Measurements from ENCODE around the gene RB1. TPM values are rescaled to one million over a fixed set of nuclear protein-coding genes. Genes with fewer than 3 reads are reported as not detected.

Gene RB1
- total and polyA plus RNA-seq, 4 donors = 10.0 to 69.9 (median 26.1) TPM

DNA sequence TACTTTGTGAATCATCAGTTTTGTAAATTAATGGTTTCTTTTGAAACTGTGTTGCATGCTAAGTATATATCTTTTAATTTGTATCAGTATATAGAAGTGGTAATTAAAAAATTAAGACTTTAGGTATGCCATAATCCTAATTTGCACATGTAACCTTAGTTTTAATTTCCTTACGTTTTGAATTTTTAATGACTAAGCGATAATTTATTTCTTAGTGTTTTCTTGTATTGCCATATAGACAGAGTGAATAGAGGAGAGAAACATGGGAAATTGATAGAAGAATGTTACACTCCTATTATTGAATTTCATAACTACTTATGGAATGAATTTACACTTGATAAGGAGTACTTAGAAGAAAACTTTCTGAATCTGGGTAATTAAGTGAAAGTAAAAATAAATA lies 79.8 kb downstream of the RB1 start:
- no peak overlapping the region for H3K4me3 ChIP-seq
- H3K9ac ChIP-seq (ENCODE audit: insufficient read depth in 1 of 2, low read length in 2 of 2) = no peak overlapping the region
- no peak overlapping the region for H3K27ac ChIP-seq (ENCODE audit: low read depth in 1 of 2, low read length in 1 of 2)
- H3K27me3 ChIP-seq (ENCODE audit: control insufficient read depth in 3 of 3, insufficient read depth in 3 of 3, low read length in 2 of 3) = no peaks in the 10 kb centered on the region
- WGBS, 2 donors = 97 to 99% methylated on average over 2 of the region's 2 CpGs
- DNase-seq = no peak
- no peak for ATAC-seq (ENCODE audit: insufficient read depth, low FRiP score)
- no peaks in the 10 kb centered on the region for H3K9me3 ChIP-seq (ENCODE audit: control insufficient read depth in 4 of 4, insufficient read depth in 3 of 4, low read length in 3 of 4)
- peaks cover 0 to 6% (median 0%) of the 10 kb centered on the region in 5 donors for H3K4me1 ChIP-seq (ENCODE audit: control insufficient read depth in 5 of 5, insufficient read depth in 5 of 5, low read length in 5 of 5)
- TF ChIP-seq, protein P1, sequence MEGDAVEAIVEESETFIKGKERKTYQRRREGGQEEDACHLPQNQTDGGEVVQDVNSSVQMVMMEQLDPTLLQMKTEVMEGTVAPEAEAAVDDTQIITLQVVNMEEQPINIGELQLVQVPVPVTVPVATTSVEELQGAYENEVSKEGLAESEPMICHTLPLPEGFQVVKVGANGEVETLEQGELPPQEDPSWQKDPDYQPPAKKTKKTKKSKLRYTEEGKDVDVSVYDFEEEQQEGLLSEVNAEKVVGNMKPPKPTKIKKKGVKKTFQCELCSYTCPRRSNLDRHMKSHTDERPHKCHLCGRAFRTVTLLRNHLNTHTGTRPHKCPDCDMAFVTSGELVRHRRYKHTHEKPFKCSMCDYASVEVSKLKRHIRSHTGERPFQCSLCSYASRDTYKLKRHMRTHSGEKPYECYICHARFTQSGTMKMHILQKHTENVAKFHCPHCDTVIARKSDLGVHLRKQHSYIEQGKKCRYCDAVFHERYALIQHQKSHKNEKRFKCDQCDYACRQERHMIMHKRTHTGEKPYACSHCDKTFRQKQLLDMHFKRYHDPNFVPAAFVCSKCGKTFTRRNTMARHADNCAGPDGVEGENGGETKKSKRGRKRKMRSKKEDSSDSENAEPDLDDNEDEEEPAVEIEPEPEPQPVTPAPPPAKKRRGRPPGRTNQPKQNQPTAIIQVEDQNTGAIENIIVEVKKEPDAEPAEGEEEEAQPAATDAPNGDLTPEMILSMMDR (IDR thresholded peaks at IDR 0.05; ENCODE audit: control extremely low read depth, extremely low read depth) = no peak
- peaks cover 2 to 9% (median 6%) of the 10 kb centered on the region in 4 donors for H3K36me3 ChIP-seq (ENCODE audit: control insufficient read depth in 4 of 4, insufficient read depth in 4 of 4, low read length in 4 of 4)

DNA sequence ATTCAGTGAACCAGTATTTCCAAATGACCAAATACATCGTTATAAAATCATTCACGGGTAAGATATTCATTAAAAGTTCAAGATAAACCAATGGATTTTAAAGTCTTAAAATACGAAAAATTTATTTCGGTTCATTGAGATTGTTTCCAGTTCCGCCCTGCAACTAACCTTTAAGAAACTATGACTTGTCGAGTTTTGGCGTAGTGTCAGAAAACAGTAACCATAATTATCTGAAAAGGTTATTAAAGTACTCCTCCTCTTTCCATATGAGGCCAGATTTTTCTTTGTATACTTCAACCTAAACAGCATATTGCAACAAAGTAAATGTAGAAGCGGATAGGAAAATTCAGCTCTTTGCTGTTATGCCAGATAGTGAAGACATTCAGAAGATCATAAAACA lies 83.3 kb downstream of the RB1 start:
- peak in 2 of 3 donors; percentile 70 to 73 for DNase-seq
- TF ChIP-seq, protein P1 (IDR thresholded peaks at IDR 0.05; ENCODE audit: control extremely low read depth, extremely low read depth) = no peak
- 92 to 96% methylated on average over 8 of the region's 8 CpGs for WGBS, 2 donors
- no peaks in the 10 kb centered on the region for H3K9me3 ChIP-seq (ENCODE audit: control insufficient read depth in 4 of 4, insufficient read depth in 3 of 4, low read length in 3 of 4)
- H3K27ac ChIP-seq (ENCODE audit: low read depth in 1 of 2, low read length in 1 of 2) = no peak overlapping the region
- H3K9ac ChIP-seq (ENCODE audit: insufficient read depth in 1 of 2, low read length in 2 of 2) = no peak overlapping the region
- ATAC-seq (ENCODE audit: insufficient read depth, low FRiP score) = no peak
- H3K4me3 ChIP-seq = no peak overlapping the region
- no peaks in the 10 kb centered on the region for H3K27me3 ChIP-seq (ENCODE audit: control insufficient read depth in 3 of 3, insufficient read depth in 3 of 3, low read length in 2 of 3)
- H3K36me3 ChIP-seq (ENCODE audit: control insufficient read depth in 4 of 4, insufficient read depth in 4 of 4, low read length in 4 of 4) = peaks cover 0 to 4% (median 2%) of the 10 kb centered on the region in 4 donors
- H3K4me1 ChIP-seq (ENCODE audit: control insufficient read depth in 5 of 5, insufficient read depth in 5 of 5, low read length in 5 of 5) = peaks cover 0 to 6% (median 0%) of the 10 kb centered on the region in 5 donors

DNA sequence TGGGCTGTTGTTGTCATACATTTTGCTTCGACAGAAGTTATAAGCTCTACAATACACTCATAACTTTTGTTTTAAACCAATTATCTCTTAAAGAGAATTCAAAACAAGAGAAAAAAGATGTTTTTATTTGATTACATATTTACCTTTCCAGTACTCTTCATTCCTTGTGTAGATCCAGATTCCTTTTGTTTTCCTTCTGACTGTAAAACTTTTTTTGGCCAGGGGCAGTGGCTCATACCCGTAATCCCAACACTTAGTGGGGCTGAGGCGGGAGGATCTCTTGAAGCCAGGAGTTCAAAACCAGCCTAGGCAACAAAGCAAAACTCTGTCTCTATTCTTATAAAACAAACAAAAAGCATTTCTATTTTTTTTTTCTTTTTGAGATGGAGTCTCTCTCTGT lies 87.7 kb downstream of the RB1 start:
- Histone ChIP-seq H3K9me3 (ENCODE audit: control insufficient read depth in 4 of 4, insufficient read depth in 3 of 4, low read length in 3 of 4) (no peaks in the 10 kb centered on the region), H3K9ac (ENCODE audit: insufficient read depth in 1 of 2, low read length in 2 of 2) (no peak overlapping the region), H3K4me3 (no peak overlapping the region), H3K4me1 (ENCODE audit: control insufficient read depth in 5 of 5, insufficient read depth in 5 of 5, low read length in 5 of 5) (peaks cover 0 to 6% (median 0%) of the 10 kb centered on the region in 5 donors), H3K27ac (ENCODE audit: low read depth in 1 of 2, low read length in 1 of 2) (no peak overlapping the region), H3K27me3 (ENCODE audit: control insufficient read depth in 3 of 3, insufficient read depth in 3 of 3, low read length in 2 of 3) (no peaks in the 10 kb centered on the region), H3K36me3 (ENCODE audit: control insufficient read depth in 4 of 4, insufficient read depth in 4 of 4, low read length in 4 of 4) (peaks cover 0 to 4% (median 0%) of the 10 kb centered on the region in 4 donors)
- TF ChIP-seq, protein P1 (IDR thresholded peaks at IDR 0.05; ENCODE audit: control extremely low read depth, extremely low read depth) = no peak
- ATAC-seq (ENCODE audit: insufficient read depth, low FRiP score) (no peak), DNase-seq (no peak)
- WGBS, 2 donors = 93 to 99% methylated on average over 3 of the region's 3 CpGs

Data from lung (tissue), 12 donors.